Stimulated activated CD8-positive, alpha-beta memory T cell treated with anti-CD3 and anti-CD28 coated beads, Interleukin-7, amount 100 ng/mL, for 4 hours (primary cell): ENCODE data around the gene AGGF1.
"Not testable (repeated sequence)": the region's sequence is repeated elsewhere in the genome, so short reads cannot be mapped to it uniquely, and the experiment has no call there.

Experiments
- DNase-seq, 2 donors: peaks; one replicate each; pipeline ENCODE4 v3.0.0-alpha.2; 2020; ENCODE audit warnings: low read depth in 2 of 2

AGGF1 gene

GRCh38 chr5:77024490-77024889, 5.7 kb upstream of the AGGF1 start:
- no peak for DNase-seq

- DNase-seq = no peak
These were observed 1.4 kb upstream of the AGGF1 start for GRCh38 chr5:77028631-77029375.

- DNase-seq = no peak
These were observed 773 bp upstream of the AGGF1 start for GRCh38 chr5:77029376-77029885.

GRCh38 chr5:77031891-77032290, 1.7 kb downstream of the AGGF1 start:
- no peak for DNase-seq

GRCh38 chr5:77032635-77033034, 2.4 kb downstream of the AGGF1 start:
- DNase-seq = no peak

- DNase-seq = no peak
These were observed 3.1 kb downstream of the AGGF1 start for GRCh38 chr5:77033338-77033737.

- DNase-seq = no peak
These were observed 5.7 kb downstream of the AGGF1 start for GRCh38 chr5:77035950-77036349.

- no peak for DNase-seq
These were observed 16.3 kb downstream of the AGGF1 start for GRCh38 chr5:77046416-77047073.

GRCh38 chr5:77064040-77064439, 33.8 kb downstream of the AGGF1 start:
- DNase-seq = no peak

GRCh38 chr5:77065256-77065655, 35.1 kb downstream of the AGGF1 start:
- no peak for DNase-seq

GRCh38 chr5:77066184-77066583, 36.0 kb downstream of the AGGF1 start:
- DNase-seq = no peak

GRCh38 chr5:77066823-77067442, 36.7 kb downstream of the AGGF1 start:
- no peak for DNase-seq

GRCh38 chr5:77073667-77074066, 43.5 kb downstream of the AGGF1 start:
- no peak for DNase-seq

- DNase-seq = no peak
These were observed 44.5 kb downstream of the AGGF1 start for GRCh38 chr5:77074745-77075144.

GRCh38 chr5:77076961-77077828, 47.0 kb downstream of the AGGF1 start:
- DNase-seq = peak in 1 of 2 donors; percentile 46

GRCh38 chr5:77077829-77078176, 47.6 kb downstream of the AGGF1 start:
- no peak for DNase-seq

GRCh38 chr5:77080479-77080878, 50.3 kb downstream of the AGGF1 start:
- DNase-seq = not testable (repeated sequence)

GRCh38 chr5:77080905-77081304, 50.7 kb downstream of the AGGF1 start:
- DNase-seq = no peak

- DNase-seq = no peak
These were observed 52.1 kb downstream of the AGGF1 start for GRCh38 chr5:77082280-77082679.

GRCh38 chr5:77083088-77083487, 52.9 kb downstream of the AGGF1 start:
- DNase-seq = no peak

- no peak for DNase-seq
These were observed 56.1 kb downstream of the AGGF1 start for GRCh38 chr5:77086368-77086688.
